HepG2 (cell line): ENCODE data around the gene EPS8L3.

Experiments used
- ATF7-NPFF ChIP-seq: sonication (generic); formaldehyde crosslinking; IDR thresholded peaks from 2 replicates; pipeline ENCODE4 v1.8.1; 2023; ENCODE audit warnings: mild to moderate bottlenecking, low read depth, missing genetic modification reagents, moderate library complexity
- RXRA ChIP-seq: sonication (generic); formaldehyde crosslinking; IDR thresholded peaks from 2 replicates; pipeline ENCODE4 v1.5.1; 2020; ENCODE audit warnings: missing genetic modification reagents
- SMC3 ChIP-seq: IDR thresholded peaks from 2 replicates; pipeline ENCODE4 v1.6.1; 2011; ENCODE audit warnings: low read length, improper control_type of control experiment
- SUZ12 ChIP-seq: fragments of 150-350 bp; IDR thresholded peaks from 2 replicates; pipeline ENCODE4 v1.6.1; 2014; ENCODE audit warnings: low read depth, low read length
- ZNF878 ChIP-seq: sonication (generic); formaldehyde crosslinking; IDR thresholded peaks from 2 replicates; pipeline ENCODE4 v1.8.1; 2023; ENCODE audit warnings: mild to moderate bottlenecking, missing genetic modification reagents, moderate library complexity
- TF ChIP-seq, protein P1 (sequence below): sonication (generic); formaldehyde crosslinking; IDR thresholded peaks from 2 replicates; pipeline ENCODE4 v1.4.0; 2020; ENCODE audit warnings: missing genetic modification reagents
- TF ChIP-seq, protein P2 (sequence below): sonication (generic); formaldehyde crosslinking; IDR thresholded peaks from 2 replicates; pipeline ENCODE4 v1.4.0; 2020; ENCODE audit warnings: missing genetic modification reagents
- TF ChIP-seq, protein P3 (sequence below): sonication (generic); formaldehyde crosslinking; IDR thresholded peaks from 2 replicates; pipeline ENCODE4 v1.8.1; 2023; ENCODE audit warnings: mild to moderate bottlenecking, inconsistent platforms, moderate library complexity, missing genetic modification reagents, borderline replicate concordance

DNA sequence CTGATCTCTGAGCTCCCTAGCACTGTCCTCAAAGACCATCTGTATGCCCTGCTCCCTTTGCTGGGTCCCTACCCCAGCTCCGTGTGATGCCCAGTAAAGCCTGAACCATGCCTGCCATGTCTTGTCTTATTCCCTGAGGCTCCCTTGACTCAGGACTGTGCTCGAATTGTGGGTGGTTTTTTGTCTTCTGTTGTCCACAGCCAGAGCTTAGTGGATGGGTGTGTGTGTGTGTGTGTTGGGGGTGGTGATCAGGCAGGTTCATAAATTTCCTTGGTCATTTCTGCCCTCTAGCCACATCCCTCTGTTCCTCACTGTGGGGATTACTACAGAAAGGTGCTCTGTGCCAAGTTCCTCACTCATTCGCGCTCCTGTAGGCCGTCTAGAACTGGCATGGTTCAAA lies 46.0 kb downstream of the EPS8L3 start:
- TF ChIP-seq, protein P1, sequence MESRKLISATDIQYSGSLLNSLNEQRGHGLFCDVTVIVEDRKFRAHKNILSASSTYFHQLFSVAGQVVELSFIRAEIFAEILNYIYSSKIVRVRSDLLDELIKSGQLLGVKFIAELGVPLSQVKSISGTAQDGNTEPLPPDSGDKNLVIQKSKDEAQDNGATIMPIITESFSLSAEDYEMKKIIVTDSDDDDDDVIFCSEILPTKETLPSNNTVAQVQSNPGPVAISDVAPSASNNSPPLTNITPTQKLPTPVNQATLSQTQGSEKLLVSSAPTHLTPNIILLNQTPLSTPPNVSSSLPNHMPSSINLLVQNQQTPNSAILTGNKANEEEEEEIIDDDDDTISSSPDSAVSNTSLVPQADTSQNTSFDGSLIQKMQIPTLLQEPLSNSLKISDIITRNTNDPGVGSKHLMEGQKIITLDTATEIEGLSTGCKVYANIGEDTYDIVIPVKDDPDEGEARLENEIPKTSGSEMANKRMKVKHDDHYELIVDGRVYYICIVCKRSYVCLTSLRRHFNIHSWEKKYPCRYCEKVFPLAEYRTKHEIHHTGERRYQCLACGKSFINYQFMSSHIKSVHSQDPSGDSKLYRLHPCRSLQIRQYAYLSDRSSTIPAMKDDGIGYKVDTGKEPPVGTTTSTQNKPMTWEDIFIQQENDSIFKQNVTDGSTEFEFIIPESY (CRISPR knock-in tag): no peak
- TF ChIP-seq ATF7-NPFF (no peak), SMC3 (no peak), RXRA (no peak), ZNF878 (CRISPR knock-in tag) (no peak), SUZ12 (no peak)
- TF ChIP-seq, protein P2, sequence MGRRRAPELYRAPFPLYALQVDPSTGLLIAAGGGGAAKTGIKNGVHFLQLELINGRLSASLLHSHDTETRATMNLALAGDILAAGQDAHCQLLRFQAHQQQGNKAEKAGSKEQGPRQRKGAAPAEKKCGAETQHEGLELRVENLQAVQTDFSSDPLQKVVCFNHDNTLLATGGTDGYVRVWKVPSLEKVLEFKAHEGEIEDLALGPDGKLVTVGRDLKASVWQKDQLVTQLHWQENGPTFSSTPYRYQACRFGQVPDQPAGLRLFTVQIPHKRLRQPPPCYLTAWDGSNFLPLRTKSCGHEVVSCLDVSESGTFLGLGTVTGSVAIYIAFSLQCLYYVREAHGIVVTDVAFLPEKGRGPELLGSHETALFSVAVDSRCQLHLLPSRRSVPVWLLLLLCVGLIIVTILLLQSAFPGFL (CRISPR knock-in tag): no peak
- TF ChIP-seq, protein P3, sequence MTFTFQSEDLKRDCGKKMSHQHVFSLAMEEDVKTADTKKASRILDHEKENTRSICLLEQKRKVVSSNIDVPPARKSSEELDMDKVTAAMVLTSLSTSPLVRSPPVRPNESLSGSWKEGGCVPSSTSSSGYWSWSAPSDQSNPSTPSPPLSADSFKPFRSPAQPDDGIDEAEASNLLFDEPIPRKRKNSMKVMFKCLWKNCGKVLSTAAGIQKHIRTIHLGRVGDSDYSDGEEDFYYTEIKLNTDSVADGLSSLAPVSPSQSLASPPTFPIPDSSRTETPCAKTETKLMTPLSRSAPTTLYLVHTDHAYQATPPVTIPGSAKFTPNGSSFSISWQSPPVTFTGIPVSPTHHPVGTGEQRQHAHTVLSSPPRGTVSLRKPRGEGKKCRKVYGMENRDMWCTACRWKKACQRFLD (CRISPR knock-in tag): no peak
